ENCODE measurements around the gene ABHD2.
"Not testable (repeated sequence)": the region's sequence is repeated elsewhere in the genome, so short reads cannot be mapped to it uniquely, and the experiment has no call there.

Gene ABHD2

DNA sequence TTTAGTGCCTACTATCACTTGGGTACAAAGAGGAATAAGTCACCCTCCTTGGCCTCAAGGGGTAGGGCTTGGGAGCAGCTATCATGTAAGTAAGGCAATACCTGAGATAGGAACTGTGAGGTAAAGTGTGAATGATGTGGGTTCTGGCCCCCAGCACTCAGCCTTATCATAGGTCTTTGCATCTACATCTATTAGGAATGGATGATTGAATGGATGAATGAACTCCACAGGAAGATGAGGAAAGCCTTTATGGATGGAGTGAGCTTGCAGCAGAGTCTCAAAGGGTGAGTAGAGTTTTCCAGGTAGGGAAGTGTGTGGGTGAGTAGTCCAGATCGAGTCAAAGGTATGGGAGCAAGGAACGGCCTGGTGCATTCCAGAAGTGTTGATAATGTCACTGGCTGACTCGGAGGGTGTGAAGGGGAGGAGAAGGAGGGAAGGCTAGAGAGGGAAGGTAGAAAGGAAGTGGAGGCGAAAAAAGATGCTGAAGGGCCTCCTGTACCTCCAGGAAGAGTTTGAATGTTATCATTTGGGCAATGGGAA is 13.1 kb upstream of the ABHD2 start:
- DNase-seq: no peak

- DNase-seq: no peak
Measured at GRCh38 chr15:89075846-89076245, 12.4 kb upstream of the ABHD2 start.

DNA sequence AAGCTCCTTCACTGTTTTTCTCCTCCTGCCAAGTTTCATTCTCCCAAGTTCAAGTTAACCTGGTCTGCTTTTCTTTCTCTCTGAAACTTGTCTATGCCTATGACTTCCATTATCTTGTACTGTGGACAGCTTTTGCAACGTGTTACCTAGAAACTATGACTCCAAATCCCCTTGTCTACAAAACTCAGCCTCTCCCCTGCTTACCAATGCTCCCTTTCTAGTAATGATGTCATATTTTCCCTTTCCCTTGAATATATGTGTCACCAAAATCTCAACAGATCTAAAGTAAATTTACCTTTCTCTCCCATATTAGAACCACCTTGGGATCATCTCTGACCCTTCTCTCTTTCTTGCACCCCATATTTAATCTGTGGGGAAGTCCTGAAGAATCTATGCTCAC is 10.5 kb upstream of the ABHD2 start:
- DNase-seq: no peak

DNA sequence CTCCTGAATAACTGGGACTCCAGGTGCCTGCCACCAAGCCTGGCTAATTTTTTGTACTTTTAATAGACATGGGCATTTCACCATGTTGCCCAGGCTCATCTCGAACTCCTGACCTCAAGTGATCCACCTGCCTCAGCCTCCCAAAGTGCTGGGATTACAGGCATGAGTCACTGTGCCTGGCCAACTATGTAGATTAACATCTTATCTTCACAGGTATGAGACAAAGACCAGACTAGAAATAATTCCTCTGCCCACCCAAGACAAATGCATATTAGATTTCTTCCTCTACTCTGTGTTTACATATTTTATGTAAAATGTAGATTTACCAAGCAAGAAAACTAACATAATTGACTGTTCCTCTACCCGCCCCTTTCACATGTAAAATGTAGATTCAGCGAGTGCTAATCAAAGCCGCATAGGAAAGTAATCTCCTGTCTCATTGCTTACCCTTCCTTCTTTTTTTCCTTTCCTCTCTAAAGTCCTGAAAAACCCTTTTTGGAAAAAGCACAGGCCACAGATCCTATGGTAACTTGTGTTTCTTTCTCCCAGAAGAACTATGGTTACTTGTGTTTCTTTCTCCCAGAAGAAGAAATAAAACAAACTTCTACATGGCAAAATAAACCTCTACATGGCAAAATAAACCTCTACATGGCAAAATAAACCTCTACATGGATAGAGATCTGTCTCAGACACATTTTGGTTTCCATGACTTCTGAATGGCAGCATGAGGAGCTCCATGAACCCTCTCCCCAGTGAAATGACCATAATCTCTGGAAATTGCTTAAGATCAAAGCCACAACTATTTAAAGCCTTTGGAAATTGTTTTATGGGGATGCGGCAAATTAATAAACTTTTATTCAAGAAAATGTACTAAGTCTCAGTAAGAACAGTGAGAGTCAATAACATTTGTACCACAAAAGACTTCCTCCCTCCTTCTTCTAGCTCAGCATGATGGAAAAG is 9.1 kb upstream of the ABHD2 start:
- DNase-seq: no peak

GRCh38 chr15:89081878-89082277 is 6.4 kb upstream of the ABHD2 start:
- no peak for DNase-seq

GRCh38 chr15:89083246-89083645 is 5.0 kb upstream of the ABHD2 start:
- DNase-seq: no peak

GRCh38 chr15:89085289-89085926 is 2.8 kb upstream of the ABHD2 start:
- no peak for DNase-seq

DNA sequence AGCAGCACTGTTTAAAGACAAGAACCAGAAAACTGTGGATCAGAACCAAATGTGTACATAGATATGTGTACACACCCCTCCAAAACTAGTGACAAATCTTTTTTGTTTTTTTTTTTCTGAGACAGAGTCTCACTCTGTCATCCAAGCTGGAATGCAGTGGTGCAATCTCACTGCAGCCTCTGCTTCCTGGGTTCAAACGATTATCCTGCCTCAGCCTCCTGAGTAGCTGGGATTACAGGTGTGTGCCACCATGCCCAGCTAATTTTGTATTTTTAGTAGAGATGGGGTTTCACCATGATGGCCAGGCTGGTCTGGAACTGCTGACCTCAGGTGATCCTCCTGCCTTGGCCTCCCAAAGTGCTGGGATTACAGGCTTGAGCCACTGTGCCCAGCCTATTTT is 2.3 kb upstream of the ABHD2 start:
- not testable (repeated sequence) for DNase-seq

DNA sequence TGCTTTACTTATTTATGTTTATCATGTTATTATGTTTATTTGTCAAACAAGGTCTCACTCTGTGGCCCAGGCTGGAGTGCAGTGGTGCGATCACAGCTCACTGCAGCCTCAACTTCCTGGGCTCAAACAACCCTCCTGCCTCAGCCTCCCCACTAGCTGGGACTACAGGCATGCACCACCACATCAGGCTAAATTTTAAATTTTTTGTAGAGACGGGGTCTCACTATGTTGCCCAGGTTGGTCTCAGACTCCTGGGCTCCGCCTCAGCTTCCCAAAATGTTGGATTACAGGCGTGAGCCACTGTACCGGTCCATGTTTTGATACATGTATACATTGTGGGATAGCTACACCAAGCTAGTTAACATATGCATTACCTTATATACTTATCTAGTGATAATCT is 1.9 kb upstream of the ABHD2 start:
- not testable (repeated sequence) for DNase-seq

DNA sequence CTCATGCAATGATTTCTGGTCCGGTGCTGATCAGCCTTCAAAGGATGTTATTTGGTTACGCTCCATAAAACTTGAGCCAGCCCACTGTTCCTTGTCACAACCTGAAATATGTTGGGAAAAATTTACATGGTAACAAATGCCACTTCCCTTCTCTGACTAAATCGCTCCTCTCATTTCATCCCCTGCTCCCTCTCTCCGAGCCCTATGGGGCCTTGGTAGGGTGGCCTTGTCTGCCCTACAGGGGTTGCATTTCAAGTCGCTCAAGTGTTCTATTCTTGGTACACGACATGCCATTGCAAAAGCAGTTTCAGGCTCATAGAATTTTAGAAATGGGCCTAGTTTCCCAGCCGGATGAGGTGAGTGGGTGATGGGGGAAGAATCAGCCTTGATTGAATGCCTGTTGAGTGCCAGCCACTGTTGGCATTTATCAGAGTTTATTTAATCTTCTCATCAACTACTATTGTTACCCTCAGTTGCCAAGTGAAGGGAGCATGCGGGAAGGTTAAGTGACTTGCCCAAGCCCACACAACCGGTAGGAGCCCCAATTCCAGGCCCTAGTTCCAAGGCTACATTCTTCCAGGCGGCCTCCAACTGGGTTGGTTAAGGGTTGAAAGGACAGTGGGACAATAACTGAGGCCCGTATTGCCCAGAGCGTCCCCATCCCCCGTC is 961 bp upstream of the ABHD2 start:
- DNase-seq: no peak

DNA sequence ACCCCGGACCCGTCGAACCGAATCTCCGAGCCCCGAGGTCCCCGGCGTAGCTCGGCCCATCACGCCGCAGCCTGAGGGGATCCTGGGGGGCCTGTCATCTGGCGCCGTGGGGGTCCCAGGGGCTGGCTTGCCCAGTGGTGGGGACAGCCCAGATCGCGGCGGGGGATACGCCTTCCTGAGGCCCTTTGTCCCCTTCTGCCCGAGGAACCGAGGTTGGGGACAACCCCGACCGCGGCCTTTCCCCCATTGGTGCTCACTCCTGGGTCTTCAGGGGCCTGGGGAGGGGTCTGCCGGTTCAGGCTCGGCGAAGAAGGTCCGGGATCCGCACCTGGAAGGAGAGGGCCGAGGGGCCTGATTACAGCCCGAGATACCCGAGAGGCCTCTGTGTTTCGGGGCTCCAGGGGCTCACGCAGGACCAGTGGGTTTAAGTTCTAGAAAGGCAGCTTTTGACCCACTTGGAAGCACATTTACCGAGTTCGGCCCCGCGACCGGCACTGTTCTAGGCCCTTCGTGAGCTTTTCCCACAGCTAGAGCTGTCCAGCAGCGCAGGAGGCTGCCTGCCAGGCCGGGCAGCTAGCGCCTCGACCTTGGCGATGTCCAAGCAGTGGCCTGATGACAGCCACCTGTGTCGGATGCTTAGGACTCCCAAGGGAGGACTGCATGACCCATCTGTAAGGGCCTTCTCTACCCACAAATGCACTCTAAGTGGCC is 504 bp downstream of the ABHD2 start:
- DNase-seq: no peak

DNA sequence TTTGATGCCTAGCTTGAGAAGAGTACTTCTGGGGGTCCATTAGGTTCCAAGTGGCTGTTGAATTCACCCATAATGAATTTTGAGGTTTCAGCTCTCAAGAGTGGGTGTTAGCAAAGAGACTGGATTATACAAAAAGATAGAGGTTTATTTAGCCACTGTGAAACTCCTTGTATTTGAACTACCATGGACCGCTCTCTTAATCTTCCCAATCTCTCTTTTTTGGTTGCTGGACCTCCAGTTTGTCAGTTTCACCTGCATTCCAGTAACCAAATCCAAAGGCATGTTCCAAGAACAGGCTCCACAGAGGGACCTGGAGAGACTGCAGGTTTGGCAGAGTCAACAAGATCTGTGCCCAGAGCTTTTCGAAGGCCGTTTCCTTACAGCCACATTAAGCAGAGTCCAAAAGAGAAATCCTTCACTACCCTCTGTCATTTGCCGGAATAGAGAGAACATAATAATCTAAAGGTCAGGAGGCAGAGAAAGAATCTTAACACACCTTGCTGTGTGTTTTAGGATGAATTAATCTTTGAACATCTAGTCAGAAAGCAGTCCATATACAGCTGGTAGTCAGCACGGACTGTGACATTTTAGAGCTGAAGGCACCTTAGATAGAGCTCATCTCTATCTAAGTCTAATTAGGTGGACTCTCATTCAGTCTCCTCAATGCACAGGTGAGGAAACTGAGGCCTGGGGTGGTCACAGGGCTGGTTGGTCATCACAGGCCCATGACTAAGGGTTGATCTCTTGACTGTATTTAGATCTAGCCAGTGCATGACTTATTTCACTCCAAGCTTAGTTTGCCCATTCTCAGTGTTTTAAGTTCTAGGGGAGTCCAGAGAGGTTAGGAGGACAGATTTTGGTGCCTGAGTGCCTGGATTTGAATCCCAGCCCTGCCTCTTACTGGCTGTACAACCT is 1.3 kb downstream of the ABHD2 start:
- DNase-seq: no peak

GRCh38 chr15:89090791-89091626 is 2.8 kb downstream of the ABHD2 start:
- DNase-seq: peak in 3 of 5 experiments; percentile 17 to 67 (median 23)

DNA sequence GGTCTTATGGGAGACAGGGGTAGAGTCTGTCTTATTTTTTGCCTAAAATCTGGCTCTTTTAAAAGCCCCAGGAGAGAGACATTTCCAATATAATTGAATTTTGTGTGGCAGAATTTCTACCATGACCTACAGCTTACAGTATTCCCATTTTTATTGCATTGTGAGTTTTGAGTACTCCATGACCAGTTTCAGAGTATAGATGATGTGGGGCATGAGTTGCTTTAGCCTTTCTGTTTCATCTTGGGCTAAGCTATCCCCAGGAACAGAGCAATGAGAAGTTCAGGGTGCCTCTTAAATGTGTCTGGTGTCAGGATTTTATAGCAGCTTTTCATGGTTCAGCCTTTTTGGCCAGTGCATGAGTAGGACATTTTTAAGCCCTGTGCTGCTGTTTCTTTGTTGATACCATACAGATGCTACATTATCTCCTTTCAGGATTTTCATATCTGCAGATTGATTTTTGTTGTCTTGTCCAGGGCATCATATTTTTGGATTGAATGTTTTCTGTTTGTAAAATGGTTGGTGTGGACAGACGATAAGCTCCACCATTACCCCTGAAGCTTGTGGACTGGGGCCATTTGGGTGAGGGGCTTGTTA is 3.5 kb downstream of the ABHD2 start:
- DNase-seq: no peak

GRCh38 chr15:89093509-89093908 is 5.3 kb downstream of the ABHD2 start:
- DNase-seq: no peak

GRCh38 chr15:89095073-89095472 is 6.8 kb downstream of the ABHD2 start:
- DNase-seq: no peak

DNA sequence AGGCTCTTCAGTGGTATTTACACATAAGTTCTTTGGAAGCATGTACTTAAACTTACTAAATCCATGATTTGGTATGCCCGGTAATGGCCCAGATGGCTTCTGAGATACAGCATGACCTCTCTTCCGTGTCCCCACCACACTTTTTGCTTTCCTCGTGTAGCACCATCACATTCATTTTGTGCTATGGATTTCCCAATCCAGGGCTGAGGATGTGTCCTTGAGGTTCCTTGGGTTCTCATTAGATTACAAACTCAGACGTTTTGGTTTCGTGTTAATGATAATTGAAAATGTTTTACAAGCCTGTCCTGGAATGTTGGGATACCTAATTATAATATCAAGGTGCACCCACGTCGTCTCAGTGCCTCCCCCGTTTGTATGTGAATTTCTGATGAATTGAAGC is 7.3 kb downstream of the ABHD2 start:
- DNase-seq: no peak

DNA sequence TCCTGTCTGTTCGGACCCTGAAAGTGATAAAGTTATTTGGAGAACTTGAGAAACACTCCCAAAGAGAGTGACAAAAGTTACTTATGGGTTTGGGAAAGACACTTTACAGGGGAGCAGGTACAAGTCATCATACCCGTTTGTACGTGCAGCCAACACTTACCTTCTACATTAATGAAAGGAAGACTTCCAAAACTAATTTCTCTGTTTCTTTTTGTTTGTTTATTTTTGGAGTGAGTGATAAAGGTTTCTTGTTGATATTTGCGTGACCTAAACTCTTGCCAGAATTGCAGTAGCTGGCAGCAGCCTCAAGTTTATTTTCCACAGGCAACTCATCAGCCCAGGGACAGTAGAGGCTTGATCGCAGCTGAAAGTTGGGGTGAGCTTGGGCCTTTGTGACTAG is 8.4 kb downstream of the ABHD2 start:
- no peak for DNase-seq

DNA sequence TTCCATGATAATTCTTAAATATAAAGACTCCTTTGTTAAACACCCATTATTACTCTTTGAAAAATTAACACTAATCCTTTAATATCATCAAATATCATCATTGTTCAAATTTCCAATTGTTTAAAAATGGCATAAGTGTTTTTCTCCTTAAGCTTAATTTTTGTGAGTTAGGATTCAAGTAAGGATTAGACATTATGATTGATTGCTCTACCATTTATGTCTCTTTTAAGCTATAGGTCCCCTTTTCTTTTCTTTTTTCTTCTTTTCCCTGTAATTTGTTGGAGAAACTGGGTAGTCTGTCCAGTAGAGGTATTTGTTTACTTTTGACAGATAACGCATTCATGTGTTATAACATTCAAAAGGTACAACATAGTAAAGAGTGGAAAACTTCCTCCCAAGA is 9.1 kb downstream of the ABHD2 start:
- DNase-seq: no peak

GRCh38 chr15:89098281-89098680 is 10.0 kb downstream of the ABHD2 start:
- no peak for DNase-seq

Measured in T-helper 2 cell (primary cell).